BE2C (cell line): ENCODE measurements around the gene THUMPD1.
"Not testable (repeated sequence)": the region's sequence is repeated elsewhere in the genome, so short reads cannot be mapped to it uniquely, and the experiment has no call there.

ENCODE experiments used
- DNase-seq: peaks from one replicate; pipeline ENCODE4 v3.0.0-alpha.2; 2020
- H3K27me3 ChIP-seq: fragments of 250-450 bp; sonication (Bioruptor Pico); 2 replicates; pipeline ENCODE4 v1.5.1; 2020; ENCODE audit warnings: mild to moderate bottlenecking
- H3K36me3 ChIP-seq: fragments of 250-450 bp; sonication (Bioruptor Pico); 2 replicates; pipeline ENCODE4 v1.5.1; 2020; ENCODE audit warnings: mild to moderate bottlenecking
- H3K4me1 ChIP-seq: fragments of 250-450 bp; sonication (Bioruptor Pico); 2 replicates; pipeline ENCODE4 v1.5.1; 2020
- H3K4me3 ChIP-seq: 2 replicates; pipeline ENCODE4 v1.5.1; 2011; ENCODE audit warnings: low read depth, low read length
- H3K9me3 ChIP-seq: fragments of 250-450 bp; sonication (Bioruptor Pico); 2 replicates; pipeline ENCODE4 v1.5.1; 2020
- TF ChIP-seq, protein P1 (sequence below): IDR thresholded peaks from 2 replicates; pipeline ENCODE4 v1.5.1; 2012; ENCODE audit warnings: mild to moderate bottlenecking, low read depth, low read length

The THUMPD1 gene

DNA sequence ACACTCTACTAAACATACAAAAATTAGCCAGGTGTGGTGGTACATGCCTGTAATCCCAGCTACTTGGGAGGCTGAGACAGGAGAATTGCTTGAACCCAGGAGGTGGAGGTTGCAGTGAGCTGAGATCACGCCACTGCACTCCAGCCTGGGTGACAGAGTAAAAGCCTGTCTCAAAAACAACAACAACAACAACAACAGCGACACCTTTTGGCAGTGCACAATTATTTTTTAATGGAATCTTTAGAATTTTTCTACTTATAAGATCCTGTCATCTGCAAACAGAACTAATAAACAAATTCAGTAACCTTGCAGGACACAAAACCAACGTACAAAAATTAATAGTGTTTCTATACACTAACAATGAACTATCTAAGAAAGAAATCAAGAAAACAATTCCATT is 33.5 kb downstream of the THUMPD1 start:
- not testable (repeated sequence) for H3K9me3 ChIP-seq, H3K36me3 ChIP-seq, DNase-seq, H3K4me3 ChIP-seq, H3K4me1 ChIP-seq, H3K27me3 ChIP-seq
- TF ChIP-seq, protein P1, sequence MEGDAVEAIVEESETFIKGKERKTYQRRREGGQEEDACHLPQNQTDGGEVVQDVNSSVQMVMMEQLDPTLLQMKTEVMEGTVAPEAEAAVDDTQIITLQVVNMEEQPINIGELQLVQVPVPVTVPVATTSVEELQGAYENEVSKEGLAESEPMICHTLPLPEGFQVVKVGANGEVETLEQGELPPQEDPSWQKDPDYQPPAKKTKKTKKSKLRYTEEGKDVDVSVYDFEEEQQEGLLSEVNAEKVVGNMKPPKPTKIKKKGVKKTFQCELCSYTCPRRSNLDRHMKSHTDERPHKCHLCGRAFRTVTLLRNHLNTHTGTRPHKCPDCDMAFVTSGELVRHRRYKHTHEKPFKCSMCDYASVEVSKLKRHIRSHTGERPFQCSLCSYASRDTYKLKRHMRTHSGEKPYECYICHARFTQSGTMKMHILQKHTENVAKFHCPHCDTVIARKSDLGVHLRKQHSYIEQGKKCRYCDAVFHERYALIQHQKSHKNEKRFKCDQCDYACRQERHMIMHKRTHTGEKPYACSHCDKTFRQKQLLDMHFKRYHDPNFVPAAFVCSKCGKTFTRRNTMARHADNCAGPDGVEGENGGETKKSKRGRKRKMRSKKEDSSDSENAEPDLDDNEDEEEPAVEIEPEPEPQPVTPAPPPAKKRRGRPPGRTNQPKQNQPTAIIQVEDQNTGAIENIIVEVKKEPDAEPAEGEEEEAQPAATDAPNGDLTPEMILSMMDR, result peak; percentile 24

GRCh38 chr16:20707461-20707860 is 34.2 kb downstream of the THUMPD1 start:
- no peaks in the 10 kb centered on the region for H3K36me3 ChIP-seq
- no peaks in the 10 kb centered on the region; the same call in 1 of the 2 replicates for H3K27me3 ChIP-seq
- no peak overlapping the region for H3K4me3 ChIP-seq
- TF ChIP-seq, protein P1, result no peak
- no peak for DNase-seq
- no peaks in the 10 kb centered on the region for H3K4me1 ChIP-seq
- no peaks in the 10 kb centered on the region for H3K9me3 ChIP-seq

GRCh38 chr16:20705972-20706371 is 35.6 kb downstream of the THUMPD1 start:
- H3K27me3 ChIP-seq, H3K4me3 ChIP-seq, H3K4me1 ChIP-seq, H3K9me3 ChIP-seq, H3K36me3 ChIP-seq, DNase-seq: not testable (repeated sequence)

DNA sequence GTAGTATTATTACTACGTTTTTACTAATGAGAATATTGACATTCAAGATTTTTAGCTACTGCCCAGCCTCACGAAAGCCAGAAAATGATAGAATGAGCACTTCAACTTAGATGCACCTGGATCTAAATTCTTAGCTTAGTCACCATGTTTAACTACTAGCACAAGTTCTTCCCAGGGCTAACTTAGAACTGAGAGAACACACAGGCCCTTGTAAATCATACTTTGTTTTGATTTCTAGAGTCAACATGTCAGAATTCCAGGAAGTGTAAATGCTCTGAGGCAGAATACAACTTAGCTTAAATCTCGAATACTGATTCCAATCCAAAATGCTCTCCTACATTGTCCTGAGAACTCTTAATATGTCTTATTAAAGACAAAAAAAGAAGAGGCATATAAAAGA is 37.3 kb downstream of the THUMPD1 start:
- H3K9me3 ChIP-seq, result no peaks in the 10 kb centered on the region
- no peaks in the 10 kb centered on the region for H3K36me3 ChIP-seq
- DNase-seq, result no peak
- H3K4me1 ChIP-seq, result no peaks in the 10 kb centered on the region
- H3K27me3 ChIP-seq, result no peaks in the 10 kb centered on the region; the same call in 1 of the 2 replicates
- H3K4me3 ChIP-seq, result no peak overlapping the region
- TF ChIP-seq, protein P1, result no peak

DNA sequence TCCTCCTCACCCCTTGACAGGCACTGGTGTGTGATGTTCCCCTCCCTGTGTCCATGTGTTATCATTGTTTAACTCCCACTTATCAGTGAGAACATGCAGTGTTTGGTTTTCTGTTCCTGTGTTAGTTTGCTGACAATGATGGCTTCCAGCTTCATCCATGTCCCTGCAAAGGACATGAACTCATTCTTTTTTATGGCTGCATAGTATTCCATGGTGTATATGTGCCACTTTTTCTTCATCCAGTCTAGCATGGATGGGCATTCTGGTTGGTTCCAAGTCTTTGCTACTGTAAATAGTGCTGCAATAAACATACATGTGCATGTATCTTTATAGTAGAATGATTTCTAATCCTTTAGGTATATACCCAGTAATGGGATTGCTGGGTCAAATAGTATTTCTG is 39.9 kb downstream of the THUMPD1 start:
- not testable (repeated sequence) for DNase-seq, H3K9me3 ChIP-seq, H3K36me3 ChIP-seq, H3K27me3 ChIP-seq, H3K4me1 ChIP-seq, H3K4me3 ChIP-seq

GRCh38 chr16:20696618-20697017 is 45.0 kb downstream of the THUMPD1 start:
- DNase-seq, result no peak
- H3K36me3 ChIP-seq, result no peaks in the 10 kb centered on the region
- H3K9me3 ChIP-seq, result no peaks in the 10 kb centered on the region
- no peaks in the 10 kb centered on the region for H3K4me1 ChIP-seq
- H3K27me3 ChIP-seq, result no peaks in the 10 kb centered on the region
- TF ChIP-seq, protein P1, result no peak
- H3K4me3 ChIP-seq, result no peak overlapping the region

- TF ChIP-seq, protein P1, result no peak
- Histone ChIP-seq H3K9me3 (no peaks in the 10 kb centered on the region), H3K4me3 (no peak overlapping the region), H3K4me1 (no peaks in the 10 kb centered on the region), H3K27me3 (no peaks in the 10 kb centered on the region), H3K36me3 (no peaks in the 10 kb centered on the region)
- DNase-seq, result no peak
Observed at GRCh38 chr16:20695024-20695423, 46.6 kb downstream of the THUMPD1 start.

- H3K36me3 ChIP-seq, H3K4me3 ChIP-seq, H3K27me3 ChIP-seq, H3K9me3 ChIP-seq, DNase-seq, H3K4me1 ChIP-seq: not testable (repeated sequence)
Observed at GRCh38 chr16:20694096-20694495, 47.5 kb downstream of the THUMPD1 start.
